ENCODE measurements around the gene FAM13A. TPM values are rescaled to one million over a fixed set of nuclear protein-coding genes. Genes with fewer than 3 reads are reported as not detected.

FAM13A gene
- total and polyA plus RNA-seq, 2 experiments from 2014 or later: 19.3 to 44.2 TPM

GRCh38 chr4:88802138-88802537 lies 254.8 kb downstream of the FAM13A start:
- no peak for DNase-seq (ENCODE audit: low spot score)
- Histone ChIP-seq H3K36me3 (replicated peaks; ENCODE audit: insufficient read depth, low read depth) (no peaks in the 10 kb centered on the region), H3K4me2 (no peak overlapping the region), H3K79me2 (peaks cover 61% of the 10 kb centered on the region), H2AFZ (no peak overlapping the region), H4K20me1 (ENCODE audit: insufficient read depth, poor library complexity, severe bottlenecking) (peaks cover 4% of the 10 kb centered on the region), H3K27me3 (no peaks in the 10 kb centered on the region), H3K4me1 (ENCODE audit: insufficient read depth) (peaks cover 6% of the 10 kb centered on the region), H3K9me3 (ENCODE audit: low read depth) (no peaks in the 10 kb centered on the region), H3K9me2 (replicated peaks; ENCODE audit: insufficient read depth) (no peaks in the 10 kb centered on the region), H3K4me3 (no peak overlapping the region), H3K27ac (no peak overlapping the region)
- 82% methylated on average over 1 of the region's 1 CpG for WGBS (ENCODE audit: low lambda C conversion rate, missing lambda C conversion rate)
- no peak for TF ChIP-seq EZH2phosphoT487 (IDR thresholded peaks at IDR 0.05; ENCODE audit: low read depth, severe bottlenecking, unreplicated experiment)
- TF ChIP-seq CTCF (IDR thresholded peaks at IDR 0.05; ENCODE audit: poor library complexity): no peak
- TF ChIP-seq EZH2 (IDR thresholded peaks at IDR 0.05; ENCODE audit: borderline replicate concordance): no peak

- DNase-seq (ENCODE audit: low spot score): no peak
- no peak overlapping the region for H3K4me3 ChIP-seq
- no peak overlapping the region for H3K4me2 ChIP-seq
- no peaks in the 10 kb centered on the region for H3K27me3 ChIP-seq
- peaks cover 4% of the 10 kb centered on the region for H4K20me1 ChIP-seq (ENCODE audit: insufficient read depth, poor library complexity, severe bottlenecking)
- peaks cover 56% of the 10 kb centered on the region for H3K79me2 ChIP-seq
- no peak overlapping the region for H2AFZ ChIP-seq
- H3K27ac ChIP-seq: no peak overlapping the region
- H3K9me3 ChIP-seq (ENCODE audit: low read depth): no peaks in the 10 kb centered on the region
- no peaks in the 10 kb centered on the region for H3K36me3 ChIP-seq (replicated peaks; ENCODE audit: insufficient read depth, low read depth)
- H3K9me2 ChIP-seq (replicated peaks; ENCODE audit: insufficient read depth): no peaks in the 10 kb centered on the region
- 97% methylated on average over 1 of the region's 1 CpG for WGBS (ENCODE audit: low lambda C conversion rate, missing lambda C conversion rate)
- peaks cover 6% of the 10 kb centered on the region for H3K4me1 ChIP-seq (ENCODE audit: insufficient read depth)
- TF ChIP-seq EZH2phosphoT487 (IDR thresholded peaks at IDR 0.05; ENCODE audit: low read depth, severe bottlenecking, unreplicated experiment) (no peak), EZH2 (IDR thresholded peaks at IDR 0.05; ENCODE audit: borderline replicate concordance) (no peak), CTCF (IDR thresholded peaks at IDR 0.05; ENCODE audit: poor library complexity) (no peak)
These were observed 257.1 kb downstream of the FAM13A start for GRCh38 chr4:88799900-88800299.

DNA sequence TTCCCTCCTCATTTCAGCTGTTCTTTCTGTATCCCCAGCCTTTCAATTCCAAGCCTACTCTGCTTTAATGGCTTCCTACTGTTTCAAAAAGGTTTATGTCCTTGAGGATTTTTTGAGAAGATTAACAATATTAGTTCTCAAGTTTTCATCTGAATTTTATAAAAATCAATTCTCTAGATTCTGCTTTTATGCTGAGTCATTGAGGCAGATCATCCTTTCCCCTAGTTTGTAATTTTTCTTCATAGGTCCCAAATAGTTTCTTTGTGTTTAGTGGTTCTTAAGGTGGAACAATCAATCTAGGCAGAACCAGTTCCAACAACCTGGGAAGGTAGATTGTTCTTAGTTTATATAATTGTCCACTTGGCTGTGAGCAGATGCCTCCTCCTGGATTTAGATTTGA lies 259.3 kb downstream of the FAM13A start:
- Histone ChIP-seq H3K36me3 (replicated peaks; ENCODE audit: insufficient read depth, low read depth) (no peaks in the 10 kb centered on the region), H3K4me1 (ENCODE audit: insufficient read depth) (peaks cover 7% of the 10 kb centered on the region), H3K27me3 (no peaks in the 10 kb centered on the region), H3K9me3 (ENCODE audit: low read depth) (no peaks in the 10 kb centered on the region), H3K27ac (no peak overlapping the region), H3K4me3 (no peak overlapping the region), H4K20me1 (ENCODE audit: insufficient read depth, poor library complexity, severe bottlenecking) (no peaks in the 10 kb centered on the region), H3K79me2 (peaks cover 42% of the 10 kb centered on the region), H3K4me2 (no peak overlapping the region), H3K9me2 (replicated peaks; ENCODE audit: insufficient read depth) (no peaks in the 10 kb centered on the region), H2AFZ (no peak overlapping the region)
- no peak for TF ChIP-seq EZH2phosphoT487 (IDR thresholded peaks at IDR 0.05; ENCODE audit: low read depth, severe bottlenecking, unreplicated experiment)
- TF ChIP-seq CTCF (IDR thresholded peaks at IDR 0.05; ENCODE audit: poor library complexity): no peak
- no peak for TF ChIP-seq EZH2 (IDR thresholded peaks at IDR 0.05; ENCODE audit: borderline replicate concordance)
- no peak for DNase-seq (ENCODE audit: low spot score)

GRCh38 chr4:88796545-88796944 lies 260.4 kb downstream of the FAM13A start:
- Histone ChIP-seq H3K36me3 (replicated peaks; ENCODE audit: insufficient read depth, low read depth) (no peaks in the 10 kb centered on the region), H3K4me2 (no peak overlapping the region), H4K20me1 (ENCODE audit: insufficient read depth, poor library complexity, severe bottlenecking) (no peaks in the 10 kb centered on the region), H2AFZ (no peak overlapping the region), H3K4me3 (no peak overlapping the region), H3K27me3 (no peaks in the 10 kb centered on the region), H3K4me1 (ENCODE audit: insufficient read depth) (peaks cover 7% of the 10 kb centered on the region), H3K9me2 (replicated peaks; ENCODE audit: insufficient read depth) (no peaks in the 10 kb centered on the region), H3K9me3 (ENCODE audit: low read depth) (no peaks in the 10 kb centered on the region), H3K27ac (no peak overlapping the region), H3K79me2 (peaks cover 36% of the 10 kb centered on the region)
- 98% methylated on average over 1 of the region's 1 CpG for WGBS (ENCODE audit: low lambda C conversion rate, missing lambda C conversion rate)
- no peak for DNase-seq (ENCODE audit: low spot score)
- TF ChIP-seq EZH2 (IDR thresholded peaks at IDR 0.05; ENCODE audit: borderline replicate concordance): no peak
- TF ChIP-seq CTCF (IDR thresholded peaks at IDR 0.05; ENCODE audit: poor library complexity): no peak
- no peak for TF ChIP-seq EZH2phosphoT487 (IDR thresholded peaks at IDR 0.05; ENCODE audit: low read depth, severe bottlenecking, unreplicated experiment)

Data from hepatocyte (in vitro differentiated cells).